Calu3 (cell line): ENCODE results near the gene COX6A2. TPM values are rescaled to one million over a fixed set of nuclear protein-coding genes. Genes with fewer than 3 reads are reported as not detected.
A peak's percentile ranks its signal among the peaks of the same experiment; 100 is the strongest.

Experiments
- Bru-seq: library from RNA; stranded (reverse); fragments of 400-500 nt; gene quantifications from one replicate; lab custom pipeline; 2021; lab: Mats Ljungman, UMichigan
- BruChase-seq, 2 experiments: library from RNA; stranded (reverse); fragments of 400-500 nt; gene quantifications; one replicate each; lab custom pipeline; 2021; lab: Mats Ljungman, UMichigan
- BruUV-seq: library from RNA; stranded (reverse); fragments of 400-500 nt; replicated peaks from 2 replicates; lab custom pipeline; 2021; lab: Mats Ljungman, UMichigan
- CTCF ChIA-PET: fragments of 300-600 bp; sonication (Branson Sonifier 250); formaldehyde crosslinking; loops from one replicate; lab custom pipeline; 2022; ENCODE audit warnings: antibody characterized with exemption; lab: Charles Lee
- DNase-seq: peaks from one replicate; pipeline ENCODE4 v3.0.0; 2022
- H3K27ac Mint-ChIP-seq: one replicate; pipeline ENCODE4 v1.8.0; 2022; ENCODE audit warnings: mixed read lengths; ENCODE audit not compliant: unreplicated experiment
- H3K27me3 Mint-ChIP-seq: one replicate; pipeline ENCODE4 v1.8.0; 2022; ENCODE audit warnings: mixed read lengths; ENCODE audit not compliant: unreplicated experiment
- H3K36me3 Mint-ChIP-seq: one replicate; pipeline ENCODE4 v1.8.0; 2022; ENCODE audit warnings: mild to moderate bottlenecking, moderate library complexity, mixed read lengths; ENCODE audit not compliant: insufficient read depth, unreplicated experiment
- H3K4me1 Mint-ChIP-seq: one replicate; pipeline ENCODE4 v1.8.0; 2022; ENCODE audit warnings: mild to moderate bottlenecking, low read depth, mixed read lengths; ENCODE audit not compliant: unreplicated experiment
- H3K4me3 Mint-ChIP-seq: one replicate; pipeline ENCODE4 v1.8.0; 2022; ENCODE audit warnings: mild to moderate bottlenecking, low read depth, moderate library complexity, mixed read lengths; ENCODE audit not compliant: unreplicated experiment
- H3K9me3 Mint-ChIP-seq: one replicate; pipeline ENCODE4 v1.8.0; 2022; ENCODE audit warnings: low read depth, mixed read lengths; ENCODE audit not compliant: unreplicated experiment
- CTCF ChIP-seq: fragments of 200-600 bp; IDR thresholded peaks from one replicate; pipeline ENCODE4 v1.8.0; 2022; ENCODE audit warnings: antibody characterized with exemption; ENCODE audit not compliant: unreplicated experiment
- intact Hi-C: fragments of 100-400 bp; cut with micrococcal nuclease; formaldehyde crosslinking; loops from one replicate; pipeline ENCODE4 v1.10.0; 2022; ENCODE audit not compliant: unreplicated experiment
- long read RNA-seq: library from polyadenylated mRNA; stranded (forward); transcript quantifications from one replicate; pipeline ENCODE4 v2.0.0, GENCODE V29; 2022
- total RNA-seq: library from RNA; stranded (reverse); gene quantifications from 2 replicates; pipeline ENCODE4 v1.2.3, GENCODE V29; 2022

Gene COX6A2
- total RNA-seq (not detected in 2 replicates), Bru-seq, nascent RNA (not detected), BruChase-seq, experiment 1, labeled RNA remaining after a 6-hour chase (not detected), BruChase-seq, experiment 2, labeled RNA remaining after a 2-hour chase (not detected)
- long read RNA-seq, result 0 reads

- no peak for TF ChIP-seq CTCF
- H3K36me3 Mint-ChIP-seq, result peaks cover 9% of the 10 kb centered on the region
- no TSS peak for BruUV-seq
- intact Hi-C loops, result no loop called here
- peaks cover 2% of the 10 kb centered on the region for H3K9me3 Mint-ChIP-seq
- CTCF ChIA-PET, result no interaction called here
- no peaks in the 10 kb centered on the region for H3K4me1 Mint-ChIP-seq
- DNase-seq, result no peak
- no peak within 1 kb of the TSS for H3K4me3 Mint-ChIP-seq
- H3K27ac Mint-ChIP-seq, result no peak within 1 kb of the TSS
- H3K27me3 Mint-ChIP-seq, result peaks cover 62% of the 10 kb centered on the region
Observed at GRCh38 chr16:31428279-31428597, at the start of gene COX6A2. COX6A2 (minus strand) TSS chr16:31428360; CDS start chr16:31428325, 35 bp downstream.

- BruUV-seq, result no TSS peak
- CTCF ChIA-PET, result interaction anchor here (0.6 to 2.9 kb wide), 5 partner anchors 15 to 391 kb away, joined by 3 to 24 read pairs (median 4); partner anchors contain the start of gene ARMC5
- peak overlapping the region; percentile 67 for H3K4me3 Mint-ChIP-seq
Observed at GRCh38 chr16:31477220-31478216, 49.4 kb upstream of the COX6A2 start.

GRCh38 chr16:31476303-31477219 lies 48.4 kb upstream of the COX6A2 start:
- Mint-ChIP-seq H3K36me3 (peaks cover 43% of the 10 kb centered on the region), H3K4me3 (peak overlapping the region; percentile 67), H3K27me3 (no peaks in the 10 kb centered on the region), H3K27ac (peak overlapping the region; percentile 43), H3K9me3 (no peaks in the 10 kb centered on the region), H3K4me1 (peaks cover 26% of the 10 kb centered on the region)
- CTCF ChIA-PET, result interaction anchor here (0.6 to 2.9 kb wide), 6 partner anchors 14 to 392 kb away, joined by 3 to 24 read pairs (median 4); partner anchors contain the start of gene ARMC5
- intact Hi-C loops, result loop anchor here (2.0 kb wide), 1 partner anchor 16 kb away; no protein-coding TSS in a partner anchor
- no TSS peak for BruUV-seq
- peak; percentile 81 for DNase-seq
- no peak for TF ChIP-seq CTCF

More at GRCh38 chr16:31477220-31478216, 49.4 kb upstream of the COX6A2 start:
- intact Hi-C loops, result loop anchor here (2.0 kb wide), 1 partner anchor 17 kb away; no protein-coding TSS in a partner anchor
- TF ChIP-seq CTCF, result no peak
- Mint-ChIP-seq H3K4me1 (peaks cover 23% of the 10 kb centered on the region), H3K27ac (peak overlapping the region; percentile 48), H3K36me3 (peaks cover 36% of the 10 kb centered on the region), H3K9me3 (no peaks in the 10 kb centered on the region), H3K27me3 (no peaks in the 10 kb centered on the region)
- peak; percentile 82 for DNase-seq

- no TSS peak for BruUV-seq
- intact Hi-C loops, result loop anchor here (2.0 kb wide), 1 partner anchor 15 kb away; no protein-coding TSS in a partner anchor
- Mint-ChIP-seq H3K27ac (no peak overlapping the region), H3K4me3 (peak overlapping the region; percentile 67), H3K36me3 (peaks cover 43% of the 10 kb centered on the region), H3K4me1 (peaks cover 31% of the 10 kb centered on the region), H3K9me3 (no peaks in the 10 kb centered on the region), H3K27me3 (no peaks in the 10 kb centered on the region)
- TF ChIP-seq CTCF, result no peak
- CTCF ChIA-PET, result no interaction called here
- no peak for DNase-seq
Observed at GRCh38 chr16:31475946-31476302, 47.8 kb upstream of the COX6A2 start.
